Transverse colon (tissue), 4 donors: ENCODE results near the gene BRI3. TPM values are rescaled to one million over a fixed set of nuclear protein-coding genes. Genes with fewer than 3 reads are reported as not detected.

Source experiments
- DNase-seq: peaks from one replicate; pipeline ENCODE4 v3.0.0-alpha.2; 2019
- H3K27ac ChIP-seq, 4 donors: fragments of 200-600 bp; sonication (generic); 2 replicates each; pipeline ENCODE4 v1.5.1; 2016 to 2018; ENCODE audit warnings: inconsistent platforms in 4 of 4
- H3K27me3 ChIP-seq: fragments of 200-600 bp; sonication (generic); 2 replicates; pipeline ENCODE4 v1.5.1; 2017; ENCODE audit warnings: inconsistent platforms
- H3K36me3 ChIP-seq, 4 donors: fragments of 200-600 bp; sonication (generic); 2 replicates each; pipeline ENCODE4 v1.5.1; 2017 to 2019; ENCODE audit warnings: inconsistent platforms in 4 of 4
- H3K4me1 ChIP-seq, 4 donors: fragments of 200-600 bp; sonication (generic); 2 replicates each; pipeline ENCODE4 v1.5.1; 2017 to 2020; ENCODE audit warnings: inconsistent platforms in 4 of 4
- H3K4me3 ChIP-seq, 4 donors: fragments of 200-600 bp; sonication (generic); 1 replicate in 1 of 4; 2 replicates in 3 of 4; pipeline versions ENCODE4 v1.5.1 to v1.6.1; 2017 to 2019; ENCODE audit warnings: inconsistent platforms in 4 of 4
- H3K9me3 ChIP-seq, 2 donors: fragments of 200-600 bp; sonication (generic); 2 replicates each; pipeline ENCODE4 v1.5.1; 2017 to 2019; ENCODE audit warnings: inconsistent platforms in 2 of 2
- CTCF ChIP-seq, 5 experiments: fragments of 200-600 bp in 3 of 5; fragments of 450-650 bp in 2 of 5; sonication (generic) in 3 of 5; IDR thresholded peaks; 1 replicate in 2 of 5; 2 replicates in 3 of 5; pipeline ENCODE4 v1.5.1; 2016 to 2017; ENCODE audit warnings: antibody characterized with exemption in 5 of 5, inconsistent platforms in 3 of 5, mild to moderate bottlenecking in 2 of 5, moderate library complexity in 1 of 5
- EP300 ChIP-seq: sonication (generic); formaldehyde crosslinking; IDR thresholded peaks from one replicate; pipeline ENCODE4 v1.6.1; 2017; ENCODE audit warnings: antibody characterized with exemption, low read depth
- POLR2A ChIP-seq: fragments of 450-650 bp; IDR thresholded peaks from one replicate; pipeline ENCODE4 v1.6.1; 2016; ENCODE audit warnings: antibody characterized with exemption, mild to moderate bottlenecking, moderate library complexity
- POLR2AphosphoS5 ChIP-seq, 3 donors: sonication (generic); formaldehyde crosslinking; IDR thresholded peaks; one replicate each; pipeline ENCODE4 v1.6.1; 2016; ENCODE audit warnings: antibody characterized with exemption in 3 of 3
- WGBS, 2 donors: methylation state at CpG; one replicate each; pipeline ENCODE4 v1.1.5; 2018; ENCODE audit warnings: low coverage in 1 of 2; 5-methylcytosine and 5-hydroxymethylcytosine counted together
- in situ Hi-C, 4 donors: fragments of 200-750 bp; cut with MboI; loops; one replicate each; pipeline versions ENCODE4 v1.15.0 to v1.15.1; 2017; ENCODE audit warnings: low sequenced_read_pairs in 3 of 4, low pct_ligation_motif_present in 1 of 4, low pct_unique_long_range_greater_than_20kb in 1 of 4
- intact Hi-C: fragments of 100-400 bp; cut with DNase I; formaldehyde crosslinking; loops from one replicate; pipeline ENCODE4 v1.15.1; 2023; ENCODE audit warnings: low total_unique reads
- total RNA-seq, 4 donors: library from RNA; depleted of rRNA; stranded (reverse); fragments of >200 nt; gene quantifications; one replicate each; pipeline ENCODE4 v1.1.0, GENCODE V29; 2016

The BRI3 gene
- total RNA-seq, 4 donors from 2014 or later, result 9.8 to 87.5 (median 51.5) TPM

GRCh38 chr7:98303176-98303865 is 21.8 kb downstream of the BRI3 start:
- Histone ChIP-seq H3K27me3 (no peaks in the 10 kb centered on the region), H3K4me1 (no peaks in the 10 kb centered on the region), H3K4me3 (no peak overlapping the region), H3K9me3 (no peaks in the 10 kb centered on the region), H3K36me3 (peaks cover 0 to 24% (median 0%) of the 10 kb centered on the region in 4 donors), H3K27ac (no peak overlapping the region)
- no peak for TF ChIP-seq EP300
- TF ChIP-seq POLR2AphosphoS5 (IDR thresholded peaks at IDR 0.05), result no peak
- no peak for TF ChIP-seq CTCF (IDR thresholded peaks at IDR 0.05)
- no peak for TF ChIP-seq POLR2A
- no peak for DNase-seq
- in situ Hi-C loops (no loop called here), intact Hi-C loops (no loop called here)
- 89 to 94% methylated on average over 7 to 19 of the region's 19 CpGs for WGBS, 2 donors

GRCh38 chr7:98303906-98304305 is 22.4 kb downstream of the BRI3 start:
- DNase-seq, result no peak
- Histone ChIP-seq H3K9me3 (no peaks in the 10 kb centered on the region), H3K27ac (no peak overlapping the region), H3K4me1 (no peaks in the 10 kb centered on the region), H3K4me3 (no peak overlapping the region), H3K36me3 (peaks cover 0 to 25% (median 0%) of the 10 kb centered on the region in 4 donors), H3K27me3 (no peaks in the 10 kb centered on the region)
- TF ChIP-seq POLR2AphosphoS5 (IDR thresholded peaks at IDR 0.05) (no peak), POLR2A (no peak), EP300 (no peak), CTCF (IDR thresholded peaks at IDR 0.05) (no peak)
- in situ Hi-C loops (no loop called here), intact Hi-C loops (no loop called here)
- 60 to 87% methylated on average over 1 to 15 of the region's 15 CpGs for WGBS, 2 donors

GRCh38 chr7:98305951-98306535 is 24.6 kb downstream of the BRI3 start:
- Histone ChIP-seq H3K4me3 (no peak overlapping the region), H3K9me3 (no peaks in the 10 kb centered on the region), H3K36me3 (peaks cover 0 to 30% (median 0%) of the 10 kb centered on the region in 4 donors), H3K4me1 (no peaks in the 10 kb centered on the region), H3K27me3 (no peaks in the 10 kb centered on the region), H3K27ac (no peak overlapping the region)
- no peak for TF ChIP-seq POLR2AphosphoS5 (IDR thresholded peaks at IDR 0.05)
- no peak for TF ChIP-seq EP300
- TF ChIP-seq POLR2A, result no peak
- TF ChIP-seq CTCF (IDR thresholded peaks at IDR 0.05), result no peak
- in situ Hi-C loops, result no loop called here
- WGBS, 2 donors, result 81 to 86% methylated on average over 10 to 22 of the region's 22 CpGs
- intact Hi-C loops, result no loop called here
- DNase-seq, result no peak

- in situ Hi-C loops, result no loop called here
- intact Hi-C loops, result no loop called here
- 94% methylated on average over 14 of the region's 14 CpGs; no CpG with 5 or more reads in 1 of the 2 donors for WGBS, 2 donors
Observed at GRCh38 chr7:98307971-98308466, 26.5 kb downstream of the BRI3 start.

More at GRCh38 chr7:98307971-98308466, 26.5 kb downstream of the BRI3 start:
- no peak for DNase-seq
- Histone ChIP-seq H3K4me1 (no peaks in the 10 kb centered on the region), H3K4me3 (no peak overlapping the region), H3K36me3 (peaks cover 0 to 33% (median 0%) of the 10 kb centered on the region in 4 donors), H3K27ac (no peak overlapping the region), H3K27me3 (no peaks in the 10 kb centered on the region), H3K9me3 (no peaks in the 10 kb centered on the region)
- TF ChIP-seq EP300 (no peak), POLR2AphosphoS5 (IDR thresholded peaks at IDR 0.05) (no peak), POLR2A (no peak), CTCF (IDR thresholded peaks at IDR 0.05) (no peak)
